Esophagus muscularis mucosa (tissue), 4 donors: ENCODE measurements around the gene WDR27. TPM values are rescaled to one million over a fixed set of nuclear protein-coding genes. Genes with fewer than 3 reads are reported as not detected.
"Not testable (repeated sequence)": the region's sequence is repeated elsewhere in the genome, so short reads cannot be mapped to it uniquely, and the experiment has no call there.

Experiments used
- DNase-seq: peaks from one replicate; pipeline ENCODE4 v3.0.0-alpha.2; 2017; ENCODE audit errors: extremely low spot score
- H3K27ac ChIP-seq, 4 donors: fragments of 200-600 bp; sonication (generic); replicated peaks in 1 of 4; 1 replicate in 3 of 4; 2 replicates in 1 of 4; pipeline ENCODE4 v1.5.1; 2016 to 2019; ENCODE audit warnings: mild to moderate bottlenecking in 1 of 4
- H3K27me3 ChIP-seq, 4 donors: fragments of 200-600 bp; sonication (generic); one replicate each; pipeline versions ENCODE4 v1.5.1 to v1.6.0; 2016 to 2019
- H3K36me3 ChIP-seq, 4 donors: fragments of 200-600 bp; sonication (generic); one replicate each; pipeline ENCODE4 v1.5.1; 2016 to 2019
- H3K4me1 ChIP-seq, 4 donors: fragments of 200-600 bp; sonication (generic); one replicate each; pipeline ENCODE4 v1.5.1; 2016 to 2019
- H3K4me3 ChIP-seq, 4 donors: fragments of 200-600 bp; sonication (generic); 1 replicate in 2 of 4; 2 replicates in 2 of 4; pipeline ENCODE4 v1.5.1; 2016 to 2019; ENCODE audit warnings: mild to moderate bottlenecking in 4 of 4, moderate library complexity in 1 of 4
- H3K9me3 ChIP-seq, 4 donors: fragments of 200-600 bp; sonication (generic); 1 replicate in 3 of 4; 2 replicates in 1 of 4; pipeline ENCODE4 v1.5.1; 2016 to 2019
- CTCF ChIP-seq, 3 experiments: fragments of 200-600 bp in 2 of 3; fragments of 450-650 bp in 1 of 3; sonication (generic) in 2 of 3; IDR thresholded peaks; one replicate each; pipeline ENCODE4 v1.5.1; 2017 to 2019; ENCODE audit warnings: antibody characterized with exemption in 3 of 3, mild to moderate bottlenecking in 2 of 3, moderate library complexity in 1 of 3
- EP300 ChIP-seq: sonication (generic); formaldehyde crosslinking; IDR thresholded peaks from one replicate; pipeline ENCODE4 v1.6.1; 2017; ENCODE audit warnings: antibody characterized with exemption
- POLR2A ChIP-seq: fragments of 450-650 bp; IDR thresholded peaks from one replicate; pipeline ENCODE4 v1.6.1; 2017; ENCODE audit warnings: antibody characterized with exemption, moderate library complexity, mild to moderate bottlenecking, low read depth
- POLR2AphosphoS5 ChIP-seq, 2 donors: sonication (generic); formaldehyde crosslinking; IDR thresholded peaks; one replicate each; pipeline ENCODE4 v1.6.1; 2017; ENCODE audit warnings: antibody characterized with exemption in 2 of 2
- WGBS: methylation state at CpG from one replicate; pipeline ENCODE4 v1.1.5; 2018; 5-methylcytosine and 5-hydroxymethylcytosine counted together
- intact Hi-C: fragments of 100-400 bp; cut with DNase I; formaldehyde crosslinking; loops from one replicate; pipeline ENCODE4 v1.15.1; 2023
- total RNA-seq, 4 donors: library from RNA; depleted of rRNA; stranded (reverse); fragments of >200 nt; gene quantifications; one replicate each; pipeline versions ENCODE4 v1.1.0 to v1.2.1, GENCODE V29; 2016

Gene WDR27
- total RNA-seq, 4 donors from 2014 or later, result 9.3 to 18.4 (median 14.4) TPM

GRCh38 chr6:169700296-169700695, 1.5 kb downstream of the WDR27 start:
- no peak for DNase-seq
- TF ChIP-seq POLR2AphosphoS5 (IDR thresholded peaks at IDR 0.05), result no peak
- WGBS, result 54% methylated on average over 5 of the region's 5 CpGs
- Histone ChIP-seq H3K36me3 (peaks cover 0 to 15% (median 8%) of the 10 kb centered on the region in 4 donors), H3K4me3 (peak overlapping the region in 1 of 4 donors; percentile 96), H3K4me1 (peaks cover 24 to 56% (median 44%) of the 10 kb centered on the region in 4 donors), H3K27ac (no peak overlapping the region), H3K9me3 (no peaks in the 10 kb centered on the region), H3K27me3 (no peaks in the 10 kb centered on the region)
- intact Hi-C loops, result loop anchor here (2.0 kb wide), 1 partner anchor 51 kb away; the partner anchor contains the start of genes DYNLT2 and ERMARD

- 77% methylated on average over 10 of the region's 10 CpGs for WGBS
- peaks cover 4 to 26% (median 15%) of the 10 kb centered on the region in 4 donors for H3K4me1 ChIP-seq
- intact Hi-C loops, H3K27me3 ChIP-seq, H3K27ac ChIP-seq, DNase-seq, H3K36me3 ChIP-seq, H3K9me3 ChIP-seq, H3K4me3 ChIP-seq: not testable (repeated sequence)
- TF ChIP-seq CTCF (IDR thresholded peaks at IDR 0.05), result peak; percentile 44 to 67 (median 49)
These were observed 4.7 kb downstream of the WDR27 start for GRCh38 chr6:169697115-169697514.

- TF ChIP-seq CTCF (IDR thresholded peaks at IDR 0.05) (no peak), EP300 (no peak), POLR2A (no peak), POLR2AphosphoS5 (IDR thresholded peaks at IDR 0.05) (no peak)
- 93% methylated on average over 5 of the region's 5 CpGs for WGBS
- DNase-seq, result no peak
- peaks cover 0 to 5% (median 2%) of the 10 kb centered on the region in 4 donors for H3K36me3 ChIP-seq
- H3K4me3 ChIP-seq, result no peak overlapping the region
- no peak overlapping the region for H3K27ac ChIP-seq
- H3K4me1 ChIP-seq, result peaks cover 0 to 14% (median 3%) of the 10 kb centered on the region in 4 donors
- no peaks in the 10 kb centered on the region for H3K9me3 ChIP-seq
- H3K27me3 ChIP-seq, result no peaks in the 10 kb centered on the region
- intact Hi-C loops, result no loop called here
These were observed 6.7 kb downstream of the WDR27 start for GRCh38 chr6:169695131-169695530.

DNA sequence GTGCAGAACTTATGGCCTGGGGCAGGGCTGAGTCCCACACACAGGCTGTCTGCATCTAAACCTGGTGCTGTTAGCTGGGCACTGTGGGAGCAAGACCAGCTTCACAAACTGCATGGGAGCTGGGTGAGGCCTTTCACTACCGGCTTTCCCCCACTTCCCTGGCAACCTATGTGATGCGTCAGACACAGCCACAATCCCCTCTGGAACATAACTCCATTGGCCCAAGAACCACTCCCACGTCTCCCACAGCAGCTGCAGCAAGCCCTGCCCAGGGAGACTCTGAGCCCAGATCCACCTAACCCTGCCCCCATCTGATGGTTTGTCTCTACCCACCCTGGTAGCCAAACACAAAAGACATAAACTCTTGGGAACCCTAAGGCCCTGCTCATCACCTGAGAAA, 9.3 kb downstream of the WDR27 start:
- no peak for DNase-seq
- H3K4me1 ChIP-seq, result no peaks in the 10 kb centered on the region
- intact Hi-C loops, result no loop called here
- WGBS, result 100% methylated on average over 3 of the region's 3 CpGs
- no peaks in the 10 kb centered on the region for H3K27me3 ChIP-seq
- no peak overlapping the region for H3K4me3 ChIP-seq
- TF ChIP-seq CTCF (IDR thresholded peaks at IDR 0.05) (no peak), POLR2A (no peak), EP300 (no peak), POLR2AphosphoS5 (IDR thresholded peaks at IDR 0.05) (no peak)
- H3K27ac ChIP-seq, result no peak overlapping the region
- peaks cover 0 to 12% (median 9%) of the 10 kb centered on the region in 4 donors for H3K36me3 ChIP-seq
- H3K9me3 ChIP-seq, result no peaks in the 10 kb centered on the region

- no peak overlapping the region for H3K27ac ChIP-seq
- WGBS, result 98% methylated on average over 2 of the region's 2 CpGs
- H3K4me3 ChIP-seq, result no peak overlapping the region
- H3K27me3 ChIP-seq, result no peaks in the 10 kb centered on the region
- no peak for DNase-seq
- peaks cover 0 to 21% (median 13%) of the 10 kb centered on the region in 4 donors for H3K36me3 ChIP-seq
- no peaks in the 10 kb centered on the region for H3K4me1 ChIP-seq
- TF ChIP-seq POLR2AphosphoS5 (IDR thresholded peaks at IDR 0.05) (no peak), EP300 (no peak), POLR2A (no peak), CTCF (IDR thresholded peaks at IDR 0.05) (no peak)
- intact Hi-C loops, result no loop called here
- peaks cover 0 to 4% (median 2%) of the 10 kb centered on the region in 4 donors for H3K9me3 ChIP-seq
These were observed 10.6 kb downstream of the WDR27 start for GRCh38 chr6:169691260-169691659.
